CD4-positive, alpha-beta T cell (primary cell): ENCODE data around the gene AFG3L2. TPM values are rescaled to one million over a fixed set of nuclear protein-coding genes. Genes with fewer than 3 reads are reported as not detected.
"Not testable (repeated sequence)": the region's sequence is repeated elsewhere in the genome, so short reads cannot be mapped to it uniquely, and the experiment has no call there.

ENCODE experiments used
- ATAC-seq: fragments of 200-7000 bp; cut with Tn5 transposase; one replicate; pipeline ENCODE4 v1.10.0; 2022; ENCODE audit warnings: mild to moderate bottlenecking; ENCODE audit not compliant: poor library complexity
- CTCF ChIA-PET: fragments of 350-600 bp; sonication (Branson Sonifier 250); formaldehyde crosslinking; loops from one replicate; lab custom pipeline; 2021; ENCODE audit warnings: antibody characterized with exemption, inconsistent platforms; lab: Charles Lee
- POLR2A ChIA-PET: fragments of 350-600 bp; sonication (Branson Sonifier 250); formaldehyde crosslinking; loops from one replicate; lab custom pipeline; 2021; ENCODE audit warnings: antibody characterized with exemption, inconsistent platforms; lab: Charles Lee
- DNase-seq, 14 experiments: peaks; one replicate each; pipeline ENCODE4 v3.0.0-alpha.2; 2013 to 2020; ENCODE audit warnings: mixed read lengths in 2 of 14
- H3K27ac ChIP-seq, 2 donors: one replicate each; pipeline versions ENCODE4 v1.5.1 to v1.7.0; 2013; ENCODE audit warnings: low read length in 2 of 2, low read depth in 1 of 2, mild to moderate bottlenecking in 1 of 2
- H3K27me3 ChIP-seq, 2 experiments: 1 replicate in 1 of 2; 2 replicates in 1 of 2; pipeline versions ENCODE4 v1.6.1 to v1.7.0; 2013; ENCODE audit warnings: low read length in 2 of 2, control low read depth in 1 of 2, mild to moderate bottlenecking in 1 of 2, moderate library complexity in 1 of 2; ENCODE audit not compliant: insufficient read depth in 2 of 2, control insufficient read depth in 1 of 2
- H3K36me3 ChIP-seq: one replicate; pipeline ENCODE4 v1.6.1; 2013; ENCODE audit warnings: low read length, control low read depth; ENCODE audit not compliant: insufficient read depth
- H3K4me1 ChIP-seq: one replicate; pipeline ENCODE4 v1.6.1; 2013; ENCODE audit warnings: low read length, control low read depth; ENCODE audit not compliant: insufficient read depth
- H3K4me3 ChIP-seq: one replicate; pipeline ENCODE4 v1.5.1; 2013; ENCODE audit warnings: mild to moderate bottlenecking, low read length, moderate library complexity
- H3K9me3 ChIP-seq, 2 experiments: 1 replicate in 1 of 2; 2 replicates in 1 of 2; pipeline versions ENCODE4 v1.6.1 to v1.7.0; 2013; ENCODE audit warnings: low read length in 2 of 2, mild to moderate bottlenecking in 2 of 2, control low read depth in 1 of 2, moderate library complexity in 1 of 2; ENCODE audit not compliant: control insufficient read depth in 1 of 2, insufficient read depth in 1 of 2
- H3K27ac Mint-ChIP-seq: one replicate; pipeline ENCODE4 v1.8.0; 2020; ENCODE audit warnings: mixed read lengths
- H3K27me3 Mint-ChIP-seq: one replicate; pipeline ENCODE4 v1.8.0; 2021; ENCODE audit warnings: mixed read lengths
- H3K36me3 Mint-ChIP-seq: one replicate; pipeline ENCODE4 v1.8.0; 2021; ENCODE audit warnings: low read depth, mixed read lengths
- H3K4me1 Mint-ChIP-seq: one replicate; pipeline ENCODE4 v1.8.0; 2021; ENCODE audit warnings: low read depth, mixed read lengths
- H3K4me3 Mint-ChIP-seq: one replicate; pipeline ENCODE4 v1.8.0; 2020; ENCODE audit warnings: mild to moderate bottlenecking, mixed read lengths
- H3K9me3 Mint-ChIP-seq: one replicate; pipeline ENCODE4 v1.8.0; 2020; ENCODE audit warnings: mixed read lengths
- intact Hi-C, 2 experiments: fragments of 100-400 bp; cut with DNase I in 1 of 2; cut with micrococcal nuclease in 1 of 2; formaldehyde crosslinking; loops; one replicate each; pipeline versions ENCODE4 v1.15.1 to v1.9.0; 2023 to 2025; cut with DNase I, micrococcal nuclease
- total RNA-seq, 174 experiments: library from RNA in 2 of 174; stranded (reverse) in 2 of 174; gene quantifications; one replicate each; pipeline ENCODE4 v1.2.3 and lab custom pipeline; 2021 to 2026
- TF ChIP-seq, protein P1 (sequence below): fragments of 200-600 bp; IDR thresholded peaks from one replicate; pipeline ENCODE4 v1.8.0; 2022; ENCODE audit warnings: antibody characterized with exemption, mild to moderate bottlenecking

The AFG3L2 gene
- total RNA-seq, 2 experiments from 2014 or later, result 40.4 to 46.8 TPM

DNA sequence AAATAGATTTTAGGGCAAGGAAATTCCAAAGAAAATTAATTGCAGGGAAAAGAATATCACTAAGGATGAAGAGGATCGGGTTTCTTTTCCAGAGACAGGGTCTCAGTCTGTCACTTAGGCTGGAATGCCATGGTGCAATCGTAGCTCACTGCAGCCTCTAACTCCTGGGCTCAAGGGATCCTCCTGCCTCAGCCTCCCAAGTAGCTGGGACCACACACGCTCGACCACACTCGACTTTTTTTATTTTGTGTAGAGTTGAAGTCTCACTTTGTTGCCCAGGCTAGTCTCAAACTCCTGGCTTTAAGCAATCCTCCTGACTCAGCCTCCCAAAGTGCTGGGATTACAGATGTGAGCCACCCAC is 1.2 kb upstream of the AFG3L2 start:
- ATAC-seq, H3K27ac ChIP-seq, H3K27me3 ChIP-seq, H3K9me3 ChIP-seq, H3K36me3 ChIP-seq, H3K27me3 Mint-ChIP-seq, H3K4me3 ChIP-seq, H3K9me3 Mint-ChIP-seq, CTCF ChIA-PET: not testable (repeated sequence)
- intact Hi-C loops, result loop anchor here in 1 of 2 experiments (2.0 to 10.0 kb wide), 6 partner anchors 29 to 757 kb away; partner anchors contain the start of genes CEP192, CHMP1B, MPPE1 and PRELID3A
- peaks cover 36% of the 10 kb centered on the region for H3K4me1 ChIP-seq
- Mint-ChIP-seq H3K4me3 (peak overlapping the region; percentile 86), H3K36me3 (peaks cover 18% of the 10 kb centered on the region), H3K4me1 (peaks cover 37% of the 10 kb centered on the region), H3K27ac (peak overlapping the region; percentile 77)
- peak in 1 of 14 experiments; percentile 21 for DNase-seq
- POLR2A ChIA-PET, result interaction anchor here (2.2 kb wide), 1 partner anchor 569 kb away, joined by 43 read pairs; the partner anchor contains the start of gene SEH1L

DNA sequence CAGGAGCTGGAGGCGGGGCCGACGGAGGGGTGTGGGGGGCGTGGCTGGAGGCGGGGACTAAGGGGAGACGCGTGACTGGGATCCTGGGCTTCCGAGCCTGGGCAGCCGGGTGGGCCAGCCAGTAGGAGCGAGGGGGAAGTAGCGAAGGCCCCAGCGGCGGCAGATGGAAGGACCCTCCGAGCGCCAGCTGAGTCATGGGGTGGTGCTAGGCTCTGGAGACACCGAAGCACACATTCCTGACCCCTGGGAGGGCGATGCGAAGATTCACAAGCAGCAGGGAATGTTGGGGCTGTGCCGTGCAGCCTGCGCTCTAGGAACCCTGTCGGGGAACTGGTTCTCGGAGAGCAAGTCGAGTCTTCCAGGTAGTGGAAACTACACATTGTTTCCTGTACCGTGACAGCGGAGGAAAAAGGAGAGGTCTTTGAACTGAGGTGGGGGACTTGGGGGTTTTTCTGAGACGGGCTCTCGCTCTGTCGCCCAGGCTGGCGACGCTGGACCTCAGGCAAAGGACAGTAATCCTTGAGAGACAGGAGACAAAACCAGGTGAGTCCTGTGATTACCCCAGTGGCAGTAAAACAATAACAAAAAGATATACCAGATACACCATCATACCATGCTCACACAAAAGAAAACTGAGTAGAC is 650 bp upstream of the AFG3L2 start:
- Histone ChIP-seq H3K4me1 (peaks cover 38% of the 10 kb centered on the region), H3K4me3 (peak overlapping the region; percentile 62), H3K36me3 (no peaks in the 10 kb centered on the region), H3K9me3 (peaks cover 0 to 4% of the 10 kb centered on the region in 2 experiments), H3K27me3 (no peaks in the 10 kb centered on the region), H3K27ac (peak overlapping the region; percentile 38 to 42)
- CTCF ChIA-PET, result interaction anchor here (0.8 to 1.1 kb wide), 3 partner anchors 14 to 325 kb away, joined by 3 to 4 read pairs (median 3); partner anchors contain the start of genes CEP76 and PSMG2
- Mint-ChIP-seq H3K4me3 (peak overlapping the region; percentile 86), H3K27me3 (no peaks in the 10 kb centered on the region), H3K4me1 (peaks cover 42% of the 10 kb centered on the region), H3K27ac (peak overlapping the region; percentile 77), H3K9me3 (no peaks in the 10 kb centered on the region), H3K36me3 (peaks cover 20% of the 10 kb centered on the region)
- TF ChIP-seq, protein P1, sequence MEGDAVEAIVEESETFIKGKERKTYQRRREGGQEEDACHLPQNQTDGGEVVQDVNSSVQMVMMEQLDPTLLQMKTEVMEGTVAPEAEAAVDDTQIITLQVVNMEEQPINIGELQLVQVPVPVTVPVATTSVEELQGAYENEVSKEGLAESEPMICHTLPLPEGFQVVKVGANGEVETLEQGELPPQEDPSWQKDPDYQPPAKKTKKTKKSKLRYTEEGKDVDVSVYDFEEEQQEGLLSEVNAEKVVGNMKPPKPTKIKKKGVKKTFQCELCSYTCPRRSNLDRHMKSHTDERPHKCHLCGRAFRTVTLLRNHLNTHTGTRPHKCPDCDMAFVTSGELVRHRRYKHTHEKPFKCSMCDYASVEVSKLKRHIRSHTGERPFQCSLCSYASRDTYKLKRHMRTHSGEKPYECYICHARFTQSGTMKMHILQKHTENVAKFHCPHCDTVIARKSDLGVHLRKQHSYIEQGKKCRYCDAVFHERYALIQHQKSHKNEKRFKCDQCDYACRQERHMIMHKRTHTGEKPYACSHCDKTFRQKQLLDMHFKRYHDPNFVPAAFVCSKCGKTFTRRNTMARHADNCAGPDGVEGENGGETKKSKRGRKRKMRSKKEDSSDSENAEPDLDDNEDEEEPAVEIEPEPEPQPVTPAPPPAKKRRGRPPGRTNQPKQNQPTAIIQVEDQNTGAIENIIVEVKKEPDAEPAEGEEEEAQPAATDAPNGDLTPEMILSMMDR, result no peak
- POLR2A ChIA-PET, result interaction anchor here (0.9 to 2.2 kb wide), 25 partner anchors 8 to 1349 kb away, joined by 3 to 43 read pairs (median 5); partner anchors contain the start of genes CEP192, CEP76, FAM210A and IMPA2
- intact Hi-C loops, result loop anchor here (1.0 to 10.0 kb wide), 12 partner anchors 29 to 757 kb away; partner anchors contain the start of genes CEP192 (in 1 of the 2), CEP76 (in 1 of the 2), CHMP1B (in 1 of the 2) and IMPA2 (in 1 of the 2)
- no peak for DNase-seq
- ATAC-seq, result no peak

DNA sequence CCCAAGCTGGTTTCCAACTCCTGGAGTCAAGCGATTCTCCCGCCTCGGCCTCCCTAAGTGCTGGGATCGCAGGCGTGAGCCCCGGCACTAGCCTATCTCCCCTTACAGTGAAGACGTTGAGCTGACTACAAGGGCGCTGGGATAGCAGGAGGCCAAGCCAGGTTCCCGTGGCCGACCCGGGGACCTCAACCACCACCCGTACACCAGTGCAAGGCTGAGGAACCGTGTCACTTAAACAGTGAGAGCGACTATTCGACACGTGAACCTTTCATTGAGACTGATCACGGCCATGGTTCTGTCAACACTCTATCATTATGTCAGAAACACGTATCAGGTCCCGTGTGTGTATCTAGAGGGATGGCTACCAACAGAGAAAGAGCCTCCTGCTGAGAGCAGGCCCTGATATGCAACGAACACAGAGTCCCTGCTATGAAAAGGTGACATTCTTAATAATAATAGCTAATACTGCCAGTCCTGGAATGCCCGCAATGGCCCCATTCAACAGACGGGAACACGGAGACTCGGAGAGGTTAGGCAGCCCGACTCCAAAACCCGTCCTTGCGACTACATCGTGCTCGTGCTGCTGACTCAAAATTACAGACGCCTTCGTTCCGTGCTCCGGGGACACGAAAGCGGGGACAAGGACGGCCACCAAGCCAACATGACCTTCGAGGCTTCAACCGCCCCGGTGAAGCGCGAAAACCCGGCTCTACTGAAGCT is 833 bp downstream of the AFG3L2 start:
- Mint-ChIP-seq H3K4me3 (peak overlapping the region; percentile 91), H3K9me3 (no peaks in the 10 kb centered on the region), H3K36me3 (peaks cover 27% of the 10 kb centered on the region), H3K4me1 (peaks cover 55% of the 10 kb centered on the region), H3K27ac (peak overlapping the region; percentile 85), H3K27me3 (no peaks in the 10 kb centered on the region)
- Histone ChIP-seq H3K36me3 (no peaks in the 10 kb centered on the region), H3K27me3 (no peaks in the 10 kb centered on the region), H3K4me1 (peaks cover 42% of the 10 kb centered on the region), H3K4me3 (peak overlapping the region; percentile 87), H3K27ac (peak overlapping the region; percentile 81 to 94), H3K9me3 (no peaks in the 10 kb centered on the region)
- intact Hi-C loops, result loop anchor here (2.0 to 10.0 kb wide), 9 partner anchors 281 to 759 kb away; partner anchors contain the start of genes CEP192 (in 1 of the 2), CEP76 (in 1 of the 2), CHMP1B (in 1 of the 2) and IMPA2 (in 1 of the 2)
- ChIA-PET CTCF (interaction anchor here (1.1 kb wide), 1 partner anchor 48 kb away, joined by 3 read pairs; no protein-coding TSS in a partner anchor), POLR2A (interaction anchor here (0.6 to 2.2 kb wide), 19 partner anchors 17 to 761 kb away, joined by 3 to 43 read pairs (median 5); partner anchors contain the start of genes CEP192, CEP76, IMPA2 and PRELID3A)
- DNase-seq (peak in 5 of 14 experiments; percentile 1 to 46 (median 8)), ATAC-seq (no peak)
- TF ChIP-seq, protein P1, result no peak
